HepG2 (cell line): ENCODE data around the gene ZWILCH. TPM values are rescaled to one million over a fixed set of nuclear protein-coding genes. Genes with fewer than 3 reads are reported as not detected.
A peak's percentile ranks its signal among the peaks of the same experiment; 100 is the strongest.

Experiments used
- BORCS8-MEF2B ChIP-seq: sonication (generic); formaldehyde crosslinking; IDR thresholded peaks from 2 replicates; pipeline ENCODE4 v1.8.0; 2022; ENCODE audit warnings: mild to moderate bottlenecking, missing genetic modification reagents
- HNRNPLL ChIP-seq: fragments of 200-400 bp; formaldehyde crosslinking; IDR thresholded peaks from 2 replicates; pipeline ENCODE4 v1.6.1; 2017; ENCODE audit warnings: mild to moderate bottlenecking, low read depth, low read length; ENCODE audit not compliant: poor library complexity, severe bottlenecking
- IRX3 ChIP-seq: sonication (generic); formaldehyde crosslinking; IDR thresholded peaks from 2 replicates; pipeline ENCODE4 v1.8.1; 2023; ENCODE audit warnings: mild to moderate bottlenecking, low read depth, missing genetic modification reagents, borderline replicate concordance
- MATR3 ChIP-seq: sonication (generic); formaldehyde crosslinking; IDR thresholded peaks from 2 replicates; pipeline ENCODE4 v1.4.0; 2020; ENCODE audit warnings: missing genetic modification reagents
- RFX3 ChIP-seq: IDR thresholded peaks from 2 replicates; pipeline ENCODE4 v1.6.1; 2016; ENCODE audit warnings: missing biosample characterization, missing genetic modification reagents
- RNF219 ChIP-seq: sonication (generic); formaldehyde crosslinking; IDR thresholded peaks from 2 replicates; pipeline ENCODE4 v1.5.0; 2020; ENCODE audit warnings: mild to moderate bottlenecking, missing genetic modification reagents
- ZFP91 ChIP-seq: sonication (generic); formaldehyde crosslinking; IDR thresholded peaks from 2 replicates; pipeline ENCODE4 v1.9.0; 2022; ENCODE audit warnings: missing genetic modification reagents, mild to moderate bottlenecking, borderline replicate concordance
- ZNF17 ChIP-seq: sonication (generic); formaldehyde crosslinking; IDR thresholded peaks from 2 replicates; pipeline ENCODE4 v1.5.0; 2020; ENCODE audit warnings: mild to moderate bottlenecking, missing genetic modification reagents
- ZNF18 ChIP-seq: sonication (generic); formaldehyde crosslinking; IDR thresholded peaks from 2 replicates; pipeline ENCODE4 v1.8.0; 2022; ENCODE audit warnings: mild to moderate bottlenecking, missing genetic modification reagents; ENCODE audit not compliant: insufficient replicate concordance
- ZNF280B ChIP-seq: sonication (generic); formaldehyde crosslinking; IDR thresholded peaks from 2 replicates; pipeline ENCODE4 v1.5.0; 2020; ENCODE audit warnings: missing genetic modification reagents, mild to moderate bottlenecking, borderline replicate concordance
- ZNF292 ChIP-seq: sonication (generic); formaldehyde crosslinking; IDR thresholded peaks from 2 replicates; pipeline ENCODE4 v1.8.1; 2022; ENCODE audit warnings: mild to moderate bottlenecking, low read depth, missing genetic modification reagents, borderline replicate concordance
- ZNF550 ChIP-seq: sonication (generic); formaldehyde crosslinking; IDR thresholded peaks from 2 replicates; pipeline ENCODE4 v1.4.0; 2020; ENCODE audit warnings: mild to moderate bottlenecking, missing genetic modification reagents, borderline replicate concordance
- ZNF614 ChIP-seq: IDR thresholded peaks from 2 replicates; pipeline ENCODE4 v1.6.1; 2018; ENCODE audit warnings: missing biosample characterization, missing genetic modification reagents, inconsistent platforms, borderline replicate concordance
- ZNF687 ChIP-seq: sonication (generic); formaldehyde crosslinking; IDR thresholded peaks from 2 replicates; pipeline ENCODE4 v1.5.1; 2020; ENCODE audit warnings: mild to moderate bottlenecking, missing genetic modification reagents, moderate library complexity
- ZNF737 ChIP-seq: sonication (generic); formaldehyde crosslinking; IDR thresholded peaks from 2 replicates; pipeline ENCODE4 v1.5.0; 2020; ENCODE audit warnings: missing genetic modification reagents, mild to moderate bottlenecking, borderline replicate concordance
- ZSCAN9 ChIP-seq: IDR thresholded peaks from 2 replicates; pipeline ENCODE4 v1.6.1; 2016; ENCODE audit warnings: borderline replicate concordance
- polyA plus RNA-seq, 8 experiments: library from polyadenylated mRNA; depleted of rRNA in 3 of 8; stranded (reverse) in 7 of 8; unstranded in 1 of 8; fragments of >200 nt; fragmentation: Illumina TruSeq in 4 of 8; extraction: Trizol in 4 of 8; gene quantifications; 2 replicates each; pipeline versions ENCODE4 v1.2.1 to v1.2.3, GENCODE V29; 2011 to 2016; ENCODE audit warnings: low read depth in 4 of 8, missing spikeins in 1 of 8, mixed read lengths in 1 of 8; ENCODE audit not compliant: insufficient read depth in 1 of 8
- total RNA-seq, 5 experiments: library from RNA; depleted of rRNA; stranded (reverse); fragments of >200 nt; fragmentation: Illumina TruSeq; extraction: Trizol; gene quantifications; 2 replicates each; pipeline ENCODE4 v1.2.3, GENCODE V29; 2016; ENCODE audit warnings: low read depth in 1 of 5

The ZWILCH gene
- total and polyA plus RNA-seq, 2 of the 13 experiments (the other 11 are each of a cell fraction or from before 2014, with no cell fraction given), result 9.5 to 27.8 TPM

- TF ChIP-seq ZNF687 (CRISPR knock-in tag) (peak; percentile 14; the same call in 1 of the 2 replicates), RNF219 (no peak), ZNF614 (0 out of 2 replicates have a peak, but pooled peaks have one; percentile 1), RFX3 (CRISPR knock-in tag) (no peak), BORCS8-MEF2B (CRISPR knock-in tag) (peak; percentile 60; the same call in 1 of the 2 replicates), ZNF292 (CRISPR knock-in tag) (no peak), MATR3 (CRISPR knock-in tag) (no peak), ZSCAN9 (CRISPR knock-in tag) (no peak), ZNF737 (no peak), ZFP91 (CRISPR knock-in tag) (0 out of 2 replicates have a peak, but pooled peaks have one; percentile 0), IRX3 (CRISPR knock-in tag) (no peak), HNRNPLL (peak; percentile 4), ZNF280B (CRISPR knock-in tag) (peak; percentile 56; the same call in 1 of the 2 replicates), ZNF550 (CRISPR knock-in tag) (no peak), ZNF18 (CRISPR knock-in tag) (peak; percentile 6), ZNF17 (CRISPR knock-in tag) (0 out of 2 replicates have a peak, but pooled peaks have one; percentile 14)
Observed at GRCh38 chr15:66505430-66505811, 295 bp downstream of the ZWILCH start (continued).
